H9 (cell line): ENCODE data around the gene IGLON5. TPM values are rescaled to one million over a fixed set of nuclear protein-coding genes. Genes with fewer than 3 reads are reported as not detected.

Source experiments
- DNase-seq: peaks from one replicate; pipeline ENCODE4 v3.0.0-alpha.2; 2017
- H2AFZ ChIP-seq: one replicate; pipeline ENCODE4 v1.6.1; 2013; ENCODE audit warnings: mild to moderate bottlenecking, low read length, control low read depth, moderate library complexity
- H2AK5ac ChIP-seq: 2 replicates; pipeline ENCODE4 v1.6.1; 2013; ENCODE audit warnings: low read length, control low read depth, mixed read lengths; ENCODE audit not compliant: insufficient read length
- H2BK120ac ChIP-seq: one replicate; pipeline ENCODE4 v1.6.1; 2013; ENCODE audit warnings: low read depth, mild to moderate bottlenecking, low read length, control low read depth, inconsistent platforms; ENCODE audit not compliant: poor library complexity, severe bottlenecking
- H2BK12ac ChIP-seq: 2 replicates; pipeline ENCODE4 v1.6.1; 2013; ENCODE audit warnings: low read length, control low read depth, mixed read lengths, low read depth; ENCODE audit not compliant: insufficient read length
- H2BK15ac ChIP-seq: 2 replicates; pipeline ENCODE4 v1.6.1; 2013; ENCODE audit warnings: low read depth, low read length, control low read depth
- H2BK20ac ChIP-seq: one replicate; pipeline ENCODE4 v1.6.1; 2013; ENCODE audit warnings: low read depth, mild to moderate bottlenecking, low read length, control low read depth, inconsistent platforms; ENCODE audit not compliant: poor library complexity, severe bottlenecking
- H2BK5ac ChIP-seq: 2 replicates; pipeline ENCODE4 v1.6.1; 2013; ENCODE audit warnings: low read length, control low read depth, mixed read lengths; ENCODE audit not compliant: insufficient read length
- H3K14ac ChIP-seq: 2 replicates; pipeline ENCODE4 v1.6.1; 2013; ENCODE audit warnings: low read length, control low read depth; ENCODE audit not compliant: insufficient read depth
- H3K18ac ChIP-seq: 2 replicates; pipeline ENCODE4 v1.6.1; 2013; ENCODE audit warnings: low read depth, mild to moderate bottlenecking, mixed read lengths, low read length, control low read depth; ENCODE audit not compliant: insufficient read length
- H3K23ac ChIP-seq: 2 replicates; pipeline ENCODE4 v1.6.1; 2013; ENCODE audit warnings: low read length, control low read depth, mixed read lengths, low read depth; ENCODE audit not compliant: insufficient read length
- H3K23me2 ChIP-seq: 2 replicates; pipeline ENCODE4 v1.6.1; 2013; ENCODE audit warnings: low read depth, mild to moderate bottlenecking, mixed read lengths, low read length, control low read depth; ENCODE audit not compliant: insufficient read length, poor library complexity, severe bottlenecking
- H3K27ac ChIP-seq: 2 replicates; pipeline ENCODE4 v1.5.1; 2013; ENCODE audit warnings: low read length, control low read depth, mixed read lengths, low read depth; ENCODE audit not compliant: insufficient read length
- H3K27me3 ChIP-seq: 2 replicates; pipeline ENCODE4 v1.6.1; 2013; ENCODE audit warnings: low read length, control low read depth, inconsistent platforms; ENCODE audit not compliant: insufficient read depth
- H3K4ac ChIP-seq: 2 replicates; pipeline ENCODE4 v1.6.1; 2013; ENCODE audit warnings: low read depth, mild to moderate bottlenecking, control low read depth, inconsistent platforms, low read length, moderate library complexity
- H3K4me1 ChIP-seq: 2 replicates; pipeline ENCODE4 v1.6.1; 2013; ENCODE audit warnings: low read length, control low read depth, inconsistent platforms; ENCODE audit not compliant: insufficient read depth
- H3K4me2 ChIP-seq: 2 replicates; pipeline ENCODE4 v1.6.1; 2013; ENCODE audit warnings: low read length, control low read depth, mixed read lengths; ENCODE audit not compliant: insufficient read length, insufficient read depth
- H3K56ac ChIP-seq: 2 replicates; pipeline ENCODE4 v1.6.1; 2013; ENCODE audit warnings: low read depth, mild to moderate bottlenecking, mixed read lengths, low read length, control low read depth; ENCODE audit not compliant: insufficient read length
- H3K79me1 ChIP-seq: 2 replicates; pipeline ENCODE4 v1.6.1; 2013; ENCODE audit warnings: low read depth, mild to moderate bottlenecking, moderate library complexity, low read length, control low read depth, inconsistent platforms; ENCODE audit not compliant: insufficient read depth, poor library complexity, severe bottlenecking
- H3K79me2 ChIP-seq: 2 replicates; pipeline ENCODE4 v1.6.1; 2013; ENCODE audit warnings: low read length, control low read depth, inconsistent platforms; ENCODE audit not compliant: insufficient read depth
- H3K9ac ChIP-seq: 2 replicates; pipeline ENCODE4 v1.6.1; 2013; ENCODE audit warnings: low read length, control low read depth, mixed read lengths; ENCODE audit not compliant: insufficient read length; ENCODE audit errors: extremely low read depth
- H3K9me3 ChIP-seq: one replicate; pipeline ENCODE4 v1.6.1; 2013; ENCODE audit warnings: low read depth, low read length, inconsistent platforms; ENCODE audit not compliant: control insufficient read depth
- H3T11ph ChIP-seq: one replicate; pipeline ENCODE4 v1.6.1; 2013; ENCODE audit warnings: mild to moderate bottlenecking, low read length, control low read depth, inconsistent platforms
- H4K20me1 ChIP-seq: one replicate; pipeline ENCODE4 v1.6.1; 2013; ENCODE audit not compliant: control insufficient read depth, insufficient read length, insufficient read depth
- H4K5ac ChIP-seq: 2 replicates; pipeline ENCODE4 v1.6.1; 2013; ENCODE audit warnings: low read depth, mild to moderate bottlenecking, mixed read lengths, low read length, control low read depth; ENCODE audit not compliant: insufficient read length
- H4K8ac ChIP-seq: replicated peaks from 2 replicates; pipeline ENCODE4 v1.6.1; 2013; ENCODE audit warnings: low read length, control low read depth, mixed read lengths, low read depth; ENCODE audit not compliant: insufficient read length
- H4K91ac ChIP-seq: 2 replicates; pipeline ENCODE4 v1.6.1; 2013; ENCODE audit warnings: low read depth, mild to moderate bottlenecking, moderate library complexity, mixed read lengths, low read length, control low read depth; ENCODE audit not compliant: insufficient read length
- H3K27ac Mint-ChIP-seq, 3 experiments: 2 replicates in 2 of 3; 3 replicates in 1 of 3; pipeline ENCODE4 v1.8.0; 2020 to 2021; ENCODE audit warnings: mixed read lengths in 3 of 3, mild to moderate bottlenecking in 1 of 3, moderate library complexity in 1 of 3
- H3K27me3 Mint-ChIP-seq: 2 replicates; pipeline ENCODE4 v1.8.0; 2021; ENCODE audit warnings: low read depth, mild to moderate bottlenecking, moderate library complexity, mixed read lengths
- H3K36me3 Mint-ChIP-seq, 3 experiments: 2 replicates in 2 of 3; 3 replicates in 1 of 3; pipeline ENCODE4 v1.8.0; 2020 to 2021; ENCODE audit warnings: low read depth in 3 of 3, mixed read lengths in 3 of 3; ENCODE audit not compliant: insufficient read depth in 1 of 3
- H3K4me1 Mint-ChIP-seq, 2 experiments: 2 replicates each; pipeline ENCODE4 v1.8.0; 2020; ENCODE audit warnings: mixed read lengths in 2 of 2
- H3K4me3 Mint-ChIP-seq, 2 experiments: 2 replicates in 1 of 2; 3 replicates in 1 of 2; pipeline ENCODE4 v1.8.0; 2020 to 2021; ENCODE audit warnings: mild to moderate bottlenecking in 2 of 2, mixed read lengths in 2 of 2, moderate library complexity in 1 of 2
- H3K9me3 Mint-ChIP-seq, 2 experiments: 2 replicates in 1 of 2; 3 replicates in 1 of 2; pipeline ENCODE4 v1.8.0; 2020; ENCODE audit warnings: mild to moderate bottlenecking in 2 of 2, mixed read lengths in 2 of 2, moderate library complexity in 1 of 2
- WGBS: extraction: QIAGEN DNeasy Blood & Tissue Kit; methylation state at CpG from one replicate; pipeline ENCODE4 v1.1.7; 2013; ENCODE audit warnings: missing lambda C conversion rate, low lambda C conversion rate, mixed read lengths; ENCODE audit not compliant: insufficient read length; ENCODE audit errors: extremely low coverage; 5-methylcytosine and 5-hydroxymethylcytosine counted together
- total RNA-seq: library from RNA; stranded (reverse); gene quantifications from 2 replicates; pipeline ENCODE4 v1.2.1, GENCODE V29; 2021
- TF ChIP-seq, protein P1 (sequence below): fragments of 200-600 bp; sonication (generic); conservative IDR thresholded peaks from 3 replicates; pipeline ENCODE4 v1.8.0; 2021; ENCODE audit warnings: antibody characterized with exemption, mild to moderate bottlenecking

The IGLON5 gene
- total RNA-seq, 1 experiment from 2014 or later, result 41.4 TPM

DNA sequence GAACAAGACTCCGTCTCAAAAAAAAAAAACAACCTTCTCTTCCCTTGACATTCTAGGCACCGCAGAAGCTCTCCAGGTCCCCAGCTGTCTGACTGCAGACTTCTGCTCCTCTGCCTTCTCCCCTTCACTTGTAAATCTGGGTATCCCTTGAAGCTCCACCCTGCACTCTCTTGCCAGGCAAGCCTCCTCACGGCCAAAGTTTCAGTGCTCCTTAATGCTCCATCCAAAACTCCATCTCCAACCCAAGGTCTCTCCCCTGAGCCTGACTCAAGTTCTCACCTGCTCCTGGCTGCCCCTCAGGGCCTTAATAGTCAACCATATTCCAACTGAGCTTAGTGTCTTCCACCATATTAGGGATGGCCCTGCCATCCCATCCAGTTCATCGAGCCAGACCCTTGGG is 58.8 kb downstream of the IGLON5 start:
- TF ChIP-seq, protein P1, sequence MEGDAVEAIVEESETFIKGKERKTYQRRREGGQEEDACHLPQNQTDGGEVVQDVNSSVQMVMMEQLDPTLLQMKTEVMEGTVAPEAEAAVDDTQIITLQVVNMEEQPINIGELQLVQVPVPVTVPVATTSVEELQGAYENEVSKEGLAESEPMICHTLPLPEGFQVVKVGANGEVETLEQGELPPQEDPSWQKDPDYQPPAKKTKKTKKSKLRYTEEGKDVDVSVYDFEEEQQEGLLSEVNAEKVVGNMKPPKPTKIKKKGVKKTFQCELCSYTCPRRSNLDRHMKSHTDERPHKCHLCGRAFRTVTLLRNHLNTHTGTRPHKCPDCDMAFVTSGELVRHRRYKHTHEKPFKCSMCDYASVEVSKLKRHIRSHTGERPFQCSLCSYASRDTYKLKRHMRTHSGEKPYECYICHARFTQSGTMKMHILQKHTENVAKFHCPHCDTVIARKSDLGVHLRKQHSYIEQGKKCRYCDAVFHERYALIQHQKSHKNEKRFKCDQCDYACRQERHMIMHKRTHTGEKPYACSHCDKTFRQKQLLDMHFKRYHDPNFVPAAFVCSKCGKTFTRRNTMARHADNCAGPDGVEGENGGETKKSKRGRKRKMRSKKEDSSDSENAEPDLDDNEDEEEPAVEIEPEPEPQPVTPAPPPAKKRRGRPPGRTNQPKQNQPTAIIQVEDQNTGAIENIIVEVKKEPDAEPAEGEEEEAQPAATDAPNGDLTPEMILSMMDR, result no peak

More for the DNA sequence above, 58.8 kb downstream of the IGLON5 start:
- H3K9ac ChIP-seq, result no peak overlapping the region
- H4K8ac ChIP-seq, result no peak overlapping the region
- no peak overlapping the region for H3K27ac ChIP-seq
- no peak overlapping the region for H3K4me2 ChIP-seq
- no peak overlapping the region for H2AFZ ChIP-seq
- no peak overlapping the region for H3T11ph ChIP-seq
- peaks cover 20 to 24% of the 10 kb centered on the region in 2 experiments for H3K4me1 Mint-ChIP-seq
- H4K20me1 ChIP-seq, result no peaks in the 10 kb centered on the region
- H3K27ac Mint-ChIP-seq, result peak overlapping the region in 1 of 3 experiments; percentile 17; a peak in 2 of 7 replicates
- H3K4me3 Mint-ChIP-seq, result peak overlapping the region in 1 of 2 experiments; percentile 4; a peak in 2 of 5 replicates
- H3K23me2 ChIP-seq, result peaks cover 22% of the 10 kb centered on the region
- H3K18ac ChIP-seq, result no peak overlapping the region
- H3K14ac ChIP-seq, result no peak overlapping the region
- WGBS, result no CpG with 5 or more reads among the region's 4 CpGs
- H2BK5ac ChIP-seq, result no peak overlapping the region
- H2BK120ac ChIP-seq, result no peak overlapping the region
- H3K4me1 ChIP-seq, result no peaks in the 10 kb centered on the region; the same call in 1 of the 2 replicates
- no peak overlapping the region for H2BK20ac ChIP-seq
- no peaks in the 10 kb centered on the region for H3K9me3 Mint-ChIP-seq
- H3K27me3 ChIP-seq, result no peaks in the 10 kb centered on the region
- no peaks in the 10 kb centered on the region for H3K79me2 ChIP-seq
- no peak overlapping the region for H2AK5ac ChIP-seq
- H2BK12ac ChIP-seq, result no peak overlapping the region
- H2BK15ac ChIP-seq, result no peak overlapping the region
- peaks cover 19% of the 10 kb centered on the region for H3K27me3 Mint-ChIP-seq
- H3K79me1 ChIP-seq, result no peaks in the 10 kb centered on the region
- H3K9me3 ChIP-seq, result no peaks in the 10 kb centered on the region
- no peak for DNase-seq
- no peak overlapping the region for H3K56ac ChIP-seq
- no peak overlapping the region for H3K4ac ChIP-seq
- H4K5ac ChIP-seq, result no peak overlapping the region
- no peak overlapping the region for H3K23ac ChIP-seq
- no peaks in the 10 kb centered on the region; a peak in 1 of 7 replicates for H3K36me3 Mint-ChIP-seq
- H4K91ac ChIP-seq, result no peak overlapping the region
